NCI-H446 treated with DMSO at 0.1 percent for 48 hours (cell line): ENCODE data around the gene CDX1.

Experiments
- DNase-seq: peaks from one replicate; lab custom pipeline; 2025; lab: John Stamatoyannopoulos, UW

Gene CDX1

DNA sequence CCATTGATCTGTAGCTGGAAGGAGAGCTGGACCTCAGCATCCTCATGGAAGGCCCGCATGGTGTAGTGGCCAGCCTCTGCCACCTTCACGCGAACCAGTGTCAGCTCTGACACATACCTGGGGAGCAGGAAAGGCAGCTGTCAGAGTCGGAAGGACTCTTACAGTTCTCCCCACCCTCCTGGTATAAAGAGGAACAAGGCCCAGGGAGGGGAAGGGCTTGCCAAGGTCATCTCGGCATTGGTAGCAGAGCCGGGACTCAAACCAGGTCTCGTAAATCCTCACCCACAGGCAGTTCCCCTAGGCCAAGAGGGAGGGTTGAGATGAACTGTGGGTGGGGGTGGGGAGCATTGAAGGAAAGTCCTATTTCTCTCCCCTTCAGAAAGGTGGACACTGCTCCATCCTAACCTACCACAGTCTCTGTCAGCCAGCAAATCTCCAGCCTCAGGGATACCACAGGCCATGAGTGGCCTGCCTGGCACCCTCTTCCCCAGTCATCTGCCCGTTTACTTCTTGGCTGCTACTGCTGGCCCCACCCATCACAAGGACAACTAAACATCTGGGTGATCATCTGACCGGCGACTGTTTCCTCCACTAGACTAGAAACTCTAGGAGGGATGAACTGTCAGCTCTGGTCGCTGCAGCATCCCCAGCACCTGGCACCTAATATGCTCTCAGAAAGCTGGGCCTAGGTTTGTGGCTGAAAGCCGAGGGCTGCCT, 34.4 kb upstream of the CDX1 start:
- no peak for DNase-seq

GRCh38 chr5:150132740-150133139, 33.8 kb upstream of the CDX1 start:
- no peak for DNase-seq

GRCh38 chr5:150133581-150134197, 32.9 kb upstream of the CDX1 start:
- no peak for DNase-seq

- no peak for DNase-seq
Observed at GRCh38 chr5:150134198-150134588, 32.4 kb upstream of the CDX1 start.

- DNase-seq: no peak
Observed at GRCh38 chr5:150135557-150136304, 30.8 kb upstream of the CDX1 start.

DNA sequence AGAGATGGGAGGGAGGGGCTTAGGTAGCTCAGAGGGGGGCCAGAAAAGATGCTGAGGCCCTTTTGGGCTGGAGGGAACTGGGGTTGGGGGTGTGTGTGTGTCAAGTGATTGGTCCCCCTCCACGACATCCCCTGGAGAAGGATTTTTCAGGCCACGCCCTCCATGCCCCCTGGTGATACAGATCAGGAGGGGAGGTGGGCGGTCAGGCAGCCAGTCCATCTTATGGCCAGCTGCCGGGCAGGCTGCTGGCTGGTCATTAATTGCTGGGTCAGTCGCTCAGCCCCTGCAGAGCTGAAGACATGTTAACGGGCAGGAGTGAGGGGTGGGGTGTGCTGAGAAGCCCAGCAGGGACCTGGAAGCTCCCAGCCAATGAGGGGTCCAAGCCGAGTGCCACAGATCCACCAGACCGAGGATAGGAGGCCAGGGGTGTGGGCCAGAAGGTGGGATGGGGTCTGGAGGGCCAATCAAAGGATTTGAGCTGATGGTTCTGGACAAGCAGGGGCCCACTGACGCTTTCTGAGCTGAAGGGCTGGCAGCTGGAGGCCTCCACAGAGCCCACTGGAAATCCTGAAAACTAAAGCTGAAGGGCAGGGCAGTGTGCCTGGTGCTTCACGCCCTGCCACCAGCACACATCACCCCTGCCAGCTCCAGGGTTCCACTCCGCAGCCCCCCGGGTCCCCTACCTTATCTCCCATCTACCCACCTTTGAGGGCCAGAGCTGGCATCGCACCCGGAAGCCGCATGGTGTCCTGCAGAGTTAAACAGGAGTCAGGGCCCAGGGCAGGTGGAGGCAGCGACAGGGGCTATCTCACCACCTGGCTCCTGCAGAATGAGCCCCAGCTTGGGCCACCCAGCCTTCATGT, 30.0 kb upstream of the CDX1 start:
- no peak for DNase-seq

DNA sequence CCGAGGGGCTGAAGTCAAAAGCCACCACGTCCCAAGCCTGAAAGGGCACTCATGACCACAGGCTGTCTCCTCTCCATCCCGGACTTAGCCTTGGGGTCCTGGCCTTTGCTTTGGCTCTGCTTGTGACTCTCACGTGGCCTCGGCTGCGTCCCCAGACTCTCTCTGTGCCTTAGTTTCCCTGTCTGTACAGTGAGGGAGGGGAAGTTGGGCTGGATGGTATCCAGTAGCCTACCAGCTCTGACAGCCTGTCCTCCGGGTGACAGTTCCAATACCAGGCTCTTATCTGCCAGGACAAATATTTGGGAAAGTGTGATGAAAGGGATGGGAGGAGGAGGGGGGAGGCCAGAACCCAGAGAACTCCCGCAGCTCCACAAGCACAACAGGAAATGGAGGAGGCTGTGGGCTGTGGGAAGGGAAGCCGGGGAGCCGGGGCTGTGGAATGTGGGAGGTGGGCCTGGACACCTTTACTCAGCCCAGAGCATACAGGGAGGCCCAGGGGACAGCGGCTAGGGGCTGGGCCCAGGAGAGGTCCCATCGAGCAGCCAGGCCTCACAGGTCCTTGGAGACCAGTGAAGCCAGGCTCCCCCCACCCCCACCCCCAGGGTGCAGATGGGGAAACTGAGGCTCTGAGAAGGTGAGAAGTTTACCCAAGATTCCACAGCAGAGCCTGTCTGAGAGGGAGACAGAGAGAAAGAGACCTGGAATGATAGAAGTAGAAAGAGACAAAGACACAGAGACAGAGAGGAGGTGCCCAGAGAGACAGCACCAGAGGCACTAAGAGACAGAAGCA, 29.2 kb upstream of the CDX1 start:
- DNase-seq: no peak

- no peak for DNase-seq
Observed at GRCh38 chr5:150137997-150138396, 28.6 kb upstream of the CDX1 start.

DNA sequence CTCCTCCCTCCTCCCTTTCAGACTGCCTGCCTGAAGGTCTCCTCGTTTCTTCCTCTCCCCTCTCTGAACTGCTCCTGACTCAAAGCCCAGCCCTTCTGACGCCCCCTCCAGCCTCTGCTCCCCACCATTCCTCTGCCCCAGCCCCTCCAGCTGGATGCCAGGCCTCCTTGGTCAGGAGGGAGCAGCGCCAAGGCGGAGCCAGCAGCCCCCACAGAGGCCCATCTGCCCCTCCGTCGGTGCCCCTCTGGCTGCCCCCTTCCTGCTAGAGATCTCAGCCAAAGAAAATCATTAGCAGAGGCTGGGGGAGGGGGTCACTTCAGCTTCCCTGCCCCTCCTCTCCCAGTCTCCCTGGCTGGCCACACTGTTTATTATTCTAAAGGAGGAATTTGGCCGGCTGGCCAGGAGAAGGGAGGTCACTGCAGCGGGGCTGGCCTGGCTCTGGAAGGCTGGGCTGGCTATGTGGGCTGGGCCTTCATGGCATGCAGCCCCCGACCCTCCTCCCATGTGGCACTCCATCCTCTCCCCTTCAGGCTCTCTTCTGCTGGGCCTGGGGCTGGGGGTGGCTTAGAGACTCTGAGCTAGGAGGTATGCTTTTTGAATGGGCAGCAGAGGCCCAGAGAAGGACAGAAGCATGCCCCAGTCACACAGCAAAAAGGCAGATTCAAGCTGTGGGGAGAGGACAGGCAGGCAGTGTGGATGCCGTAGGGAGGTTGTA, 27.9 kb upstream of the CDX1 start:
- peak; percentile 32 for DNase-seq

- no peak for DNase-seq
Observed at GRCh38 chr5:150139334-150139733, 27.2 kb upstream of the CDX1 start.

- no peak for DNase-seq
Observed at GRCh38 chr5:150140830-150141229, 25.7 kb upstream of the CDX1 start.

DNA sequence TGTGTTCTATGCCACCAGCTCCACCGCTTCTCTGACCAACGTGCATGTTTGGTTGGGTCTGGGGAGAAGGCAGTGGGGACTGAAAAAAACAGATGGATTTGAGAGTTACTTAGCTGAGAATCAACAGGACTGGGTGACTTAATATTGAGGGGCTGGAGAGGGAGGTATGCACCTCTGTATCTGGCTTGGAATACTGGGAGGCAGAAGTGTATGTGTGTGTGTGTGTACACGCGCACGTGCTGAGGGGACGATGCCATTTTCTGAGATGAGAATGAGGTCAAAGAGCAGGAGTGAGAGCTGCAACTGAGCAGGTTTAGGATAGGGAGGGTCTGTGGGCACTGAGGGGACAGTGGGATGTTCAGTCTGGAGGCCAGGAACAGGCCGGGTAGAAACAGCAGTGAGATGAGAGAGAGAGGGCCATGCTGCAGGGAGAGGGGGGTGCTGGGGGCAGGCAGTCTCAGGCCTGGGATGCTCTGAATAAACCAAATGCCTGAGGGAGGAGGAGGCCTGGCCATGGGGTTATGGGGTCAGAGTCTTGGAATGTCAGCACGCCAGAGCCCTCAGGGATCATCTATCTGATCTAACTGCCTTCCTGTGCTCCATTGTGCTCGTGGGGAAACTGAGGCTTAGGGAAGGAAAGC, 24.9 kb upstream of the CDX1 start:
- DNase-seq: no peak

- DNase-seq: no peak
Observed at GRCh38 chr5:150142185-150142958, 24.2 kb upstream of the CDX1 start.

- DNase-seq: no peak
Observed at GRCh38 chr5:150142959-150143349, 23.6 kb upstream of the CDX1 start.

DNA sequence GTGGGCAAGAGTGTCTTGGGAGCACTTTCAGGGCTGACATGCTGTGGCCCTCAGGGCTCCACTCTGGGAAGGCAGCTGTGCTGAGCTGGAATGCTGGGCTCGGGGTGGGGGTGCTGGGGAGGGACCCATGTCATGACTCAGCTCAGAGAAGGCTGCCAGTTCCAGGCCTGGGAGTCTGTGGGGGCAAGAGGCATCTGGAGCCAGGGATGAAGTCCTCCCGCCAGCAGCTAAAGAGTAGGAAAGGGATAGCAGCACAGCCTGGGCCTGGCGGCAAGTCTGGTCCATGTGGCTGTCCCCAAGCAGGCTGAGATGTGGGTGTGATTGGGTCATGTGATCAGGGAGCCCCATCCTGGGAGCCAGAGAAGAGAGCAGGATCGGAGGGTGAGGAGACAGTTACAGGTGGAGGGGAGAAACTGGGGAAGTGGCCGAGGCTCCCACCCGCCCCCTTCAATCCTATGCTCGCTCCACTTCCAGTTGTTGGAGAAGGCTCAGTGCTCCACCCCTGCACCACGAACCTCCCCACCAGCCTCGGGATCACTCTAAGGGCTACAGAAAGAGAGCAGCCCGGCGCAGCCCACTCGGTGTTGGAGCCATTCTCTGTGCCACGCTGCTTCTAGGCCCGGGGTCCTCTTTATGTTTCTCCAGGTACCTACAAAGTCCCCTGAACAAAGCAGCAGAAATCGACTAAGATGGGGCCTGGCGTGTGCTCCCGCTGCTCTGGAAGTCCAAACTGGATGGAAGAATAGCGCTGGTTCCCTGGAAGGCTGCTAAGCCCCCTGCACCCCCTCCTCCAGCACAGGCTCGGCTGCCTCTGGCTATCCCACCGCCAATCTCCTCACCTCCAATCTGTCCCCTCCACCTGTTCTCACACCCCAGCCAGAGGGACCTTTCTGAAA, 23.0 kb upstream of the CDX1 start:
- DNase-seq: peak; percentile 39

DNA sequence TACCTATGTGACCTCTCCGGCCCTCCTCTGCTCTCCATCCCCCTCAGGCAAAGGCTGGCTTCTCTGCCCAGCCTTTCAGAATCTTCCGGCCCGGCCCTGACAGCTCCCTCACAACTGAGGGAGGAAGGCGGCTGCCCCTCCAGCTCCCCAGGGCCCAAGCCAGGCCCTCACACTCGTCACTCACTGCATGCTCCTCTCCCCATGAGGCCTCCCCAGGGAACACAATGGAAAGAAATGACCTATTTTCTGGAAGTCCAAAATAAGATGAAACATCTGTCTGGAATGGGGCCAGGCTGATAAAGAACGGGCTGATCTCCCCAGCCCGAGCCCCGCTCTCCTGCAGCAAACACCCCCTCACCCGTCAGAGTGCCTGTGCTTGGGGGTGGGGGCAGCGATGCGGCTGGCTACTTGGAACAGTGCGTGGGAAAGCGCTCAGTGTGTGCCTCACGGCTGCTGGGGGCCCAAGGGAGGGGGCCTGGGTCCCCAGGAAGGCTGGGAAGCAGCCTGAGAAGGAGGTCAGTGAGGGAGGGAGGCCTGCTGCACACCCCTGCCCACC, 22.3 kb upstream of the CDX1 start:
- DNase-seq: no peak

GRCh38 chr5:150144879-150145278, 21.7 kb upstream of the CDX1 start:
- DNase-seq: no peak

GRCh38 chr5:150146235-150146634, 20.3 kb upstream of the CDX1 start:
- no peak for DNase-seq
